ENCODE data around the gene CLDN9.

CLDN9 gene

GRCh38 chr16:3047387-3047720 lies 34.6 kb downstream of the CLDN9 start:
- no peak for TF ChIP-seq POLR2AphosphoS5 (IDR thresholded peaks at IDR 0.05; ENCODE audit: low read depth, low read length)
- TF ChIP-seq REST (IDR thresholded peaks at IDR 0.05; ENCODE audit: insufficient read depth in 1 of 2, low read depth in 2 of 2, low read length in 2 of 2) = no peak
- TF ChIP-seq FOXP2 (optimal IDR thresholded peaks at IDR 0.05; ENCODE audit: borderline replicate concordance, extremely low read depth, extremely low read length, insufficient read depth) = no peak
- TF ChIP-seq SIN3A (IDR thresholded peaks at IDR 0.05; ENCODE audit: borderline replicate concordance, insufficient read depth, low read length) = no peak
- TF ChIP-seq TAF1 (IDR thresholded peaks at IDR 0.05; ENCODE audit: borderline replicate concordance, insufficient read depth, low read length) = no peak

GRCh38 chr16:3049921-3050481 lies 37.3 kb downstream of the CLDN9 start:
- TF ChIP-seq REST (IDR thresholded peaks at IDR 0.05; ENCODE audit: insufficient read depth in 1 of 2, low read depth in 2 of 2, low read length in 2 of 2) (no peak), SIN3A (IDR thresholded peaks at IDR 0.05; ENCODE audit: borderline replicate concordance, insufficient read depth, low read length) (no peak), TAF1 (IDR thresholded peaks at IDR 0.05; ENCODE audit: borderline replicate concordance, insufficient read depth, low read length) (no peak), FOXP2 (optimal IDR thresholded peaks at IDR 0.05; ENCODE audit: borderline replicate concordance, extremely low read depth, extremely low read length, insufficient read depth) (no peak), POLR2AphosphoS5 (IDR thresholded peaks at IDR 0.05; ENCODE audit: low read depth, low read length) (no peak)

GRCh38 chr16:3050487-3050886 lies 37.8 kb downstream of the CLDN9 start:
- TF ChIP-seq FOXP2 (optimal IDR thresholded peaks at IDR 0.05; ENCODE audit: borderline replicate concordance, extremely low read depth, extremely low read length, insufficient read depth) (no peak), TAF1 (IDR thresholded peaks at IDR 0.05; ENCODE audit: borderline replicate concordance, insufficient read depth, low read length) (no peak), REST (IDR thresholded peaks at IDR 0.05; ENCODE audit: insufficient read depth in 1 of 2, low read depth in 2 of 2, low read length in 2 of 2) (no peak), POLR2AphosphoS5 (IDR thresholded peaks at IDR 0.05; ENCODE audit: low read depth, low read length) (no peak), SIN3A (IDR thresholded peaks at IDR 0.05; ENCODE audit: borderline replicate concordance, insufficient read depth, low read length) (no peak)

GRCh38 chr16:3051009-3051408 lies 38.3 kb downstream of the CLDN9 start:
- TF ChIP-seq POLR2AphosphoS5 (IDR thresholded peaks at IDR 0.05; ENCODE audit: low read depth, low read length) (no peak), FOXP2 (optimal IDR thresholded peaks at IDR 0.05; ENCODE audit: borderline replicate concordance, extremely low read depth, extremely low read length, insufficient read depth) (no peak), SIN3A (IDR thresholded peaks at IDR 0.05; ENCODE audit: borderline replicate concordance, insufficient read depth, low read length) (no peak), REST (IDR thresholded peaks at IDR 0.05; ENCODE audit: insufficient read depth in 1 of 2, low read depth in 2 of 2, low read length in 2 of 2) (no peak), TAF1 (IDR thresholded peaks at IDR 0.05; ENCODE audit: borderline replicate concordance, insufficient read depth, low read length) (no peak)

- TF ChIP-seq SIN3A (IDR thresholded peaks at IDR 0.05; ENCODE audit: borderline replicate concordance, insufficient read depth, low read length) (no peak), TAF1 (IDR thresholded peaks at IDR 0.05; ENCODE audit: borderline replicate concordance, insufficient read depth, low read length) (no peak), POLR2AphosphoS5 (IDR thresholded peaks at IDR 0.05; ENCODE audit: low read depth, low read length) (no peak), FOXP2 (optimal IDR thresholded peaks at IDR 0.05; ENCODE audit: borderline replicate concordance, extremely low read depth, extremely low read length, insufficient read depth) (no peak), REST (IDR thresholded peaks at IDR 0.05; ENCODE audit: insufficient read depth in 1 of 2, low read depth in 2 of 2, low read length in 2 of 2) (no peak)
Observed at GRCh38 chr16:3051494-3051893, 38.8 kb downstream of the CLDN9 start.

Measured in PFSK-1 (cell line).